Upper lobe of left lung (tissue), 6 donors: ENCODE data around the gene WDTC1. TPM values are rescaled to one million over a fixed set of nuclear protein-coding genes. Genes with fewer than 3 reads are reported as not detected.

Experiments used
- ATAC-seq, 2 donors: fragments of 200-7000 bp; cut with Tn5 transposase; one replicate each; pipeline ENCODE4 v1.9.1; 2022; ENCODE audit warnings: mild to moderate bottlenecking in 2 of 2, moderate library complexity in 2 of 2; ENCODE audit not compliant: low FRiP score in 2 of 2
- DNase-seq, 2 donors: peaks; one replicate each; pipeline ENCODE4 v3.0.0-alpha.2; 2019 to 2020
- H3K27ac ChIP-seq, 4 donors: fragments of 200-600 bp; sonication (generic); one replicate each; pipeline ENCODE4 v1.5.1; 2016 to 2019
- H3K27me3 ChIP-seq, 4 donors: fragments of 200-600 bp; sonication (generic); one replicate each; pipeline ENCODE4 v1.5.1; 2017 to 2019
- H3K36me3 ChIP-seq, 4 donors: fragments of 200-600 bp; sonication (generic); one replicate each; pipeline ENCODE4 v1.5.1; 2016 to 2019
- H3K4me1 ChIP-seq, 4 donors: fragments of 200-600 bp; sonication (generic); one replicate each; pipeline ENCODE4 v1.5.1; 2018 to 2019
- H3K4me3 ChIP-seq, 4 donors: fragments of 200-600 bp; sonication (generic); one replicate each; pipeline ENCODE4 v1.5.1; 2017 to 2019; ENCODE audit warnings: mild to moderate bottlenecking in 2 of 4, moderate library complexity in 1 of 4
- H3K9me3 ChIP-seq, 4 donors: fragments of 200-600 bp; sonication (generic); one replicate each; pipeline ENCODE4 v1.5.1; 2018 to 2019
- EP300 ChIP-seq, 4 donors: sonication (generic); formaldehyde crosslinking; IDR thresholded peaks; one replicate each; pipeline ENCODE4 v1.5.1; 2017; ENCODE audit warnings: antibody characterized with exemption in 4 of 4, control low read depth in 2 of 4
- POLR2A ChIP-seq, 4 donors: fragments of 450-650 bp; IDR thresholded peaks; one replicate each; pipeline ENCODE4 v1.5.1; 2016 to 2017; ENCODE audit warnings: antibody characterized with exemption in 4 of 4, mild to moderate bottlenecking in 2 of 4
- POLR2AphosphoS5 ChIP-seq, 2 donors: sonication (generic); formaldehyde crosslinking; IDR thresholded peaks; one replicate each; pipeline ENCODE4 v1.5.1; 2017; ENCODE audit warnings: antibody characterized with exemption in 2 of 2
- WGBS, 2 donors: methylation state at CpG; one replicate each; pipeline ENCODE4 v1.1.5; 2017 to 2018; 5-methylcytosine and 5-hydroxymethylcytosine counted together
- total RNA-seq, 6 donors: library from RNA; depleted of rRNA in 4 of 6; stranded (reverse); fragments of >200 nt in 4 of 6; gene quantifications; one replicate each; pipeline versions ENCODE4 v1.1.0 to v1.2.1, GENCODE V29; 2016 to 2021
- TF ChIP-seq, protein P1 (sequence below), 6 experiments: fragments of 450-650 bp in 4 of 6; fragments of 200-600 bp in 2 of 6; sonication (generic) in 2 of 6; IDR thresholded peaks; one replicate each; pipeline ENCODE4 v1.5.1; 2016 to 2019; ENCODE audit warnings: antibody characterized with exemption in 6 of 6
- donor health status: DM: no; HTN: no; CAD: no; lungs with moderate emphysema.
- donor health status: DM: no; HTN: yes; CAD: no; lungs with severe emphysema.

Gene WDTC1
- total RNA-seq, 6 donors from 2014 or later, result 43.5 to 75.0 (median 51.8) TPM

DNA sequence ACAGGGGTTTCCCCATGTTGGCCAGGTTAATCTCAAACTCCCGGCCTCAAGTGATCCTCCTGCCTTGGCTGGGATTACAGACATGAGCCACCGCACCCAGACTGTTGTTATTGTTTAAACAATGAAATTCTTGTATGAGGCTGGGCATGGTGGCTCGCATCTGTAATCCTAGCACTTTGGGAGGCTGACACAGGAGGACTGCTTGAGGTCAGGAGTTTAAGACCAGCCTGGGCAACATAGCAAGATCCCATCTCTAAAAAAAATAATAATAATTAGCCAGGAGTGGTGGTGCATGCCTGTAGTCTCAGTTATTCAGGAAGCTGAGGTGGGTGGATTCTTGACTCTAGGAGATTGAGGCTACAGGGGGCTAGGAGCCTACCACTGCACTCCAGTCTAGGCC, 6.7 kb upstream of the WDTC1 start:
- Histone ChIP-seq H3K4me3 (no peak overlapping the region), H3K27ac (no peak overlapping the region), H3K4me1 (no peaks in the 10 kb centered on the region), H3K27me3 (no peaks in the 10 kb centered on the region), H3K9me3 (no peaks in the 10 kb centered on the region), H3K36me3 (no peaks in the 10 kb centered on the region)
- 61 to 72% methylated on average over 3 of the region's 3 CpGs for WGBS, 2 donors
- DNase-seq (no peak), ATAC-seq (no peak)
- no peak for TF ChIP-seq POLR2AphosphoS5 (IDR thresholded peaks at IDR 0.05)
- TF ChIP-seq POLR2A (IDR thresholded peaks at IDR 0.05), result no peak
- TF ChIP-seq, protein P1, sequence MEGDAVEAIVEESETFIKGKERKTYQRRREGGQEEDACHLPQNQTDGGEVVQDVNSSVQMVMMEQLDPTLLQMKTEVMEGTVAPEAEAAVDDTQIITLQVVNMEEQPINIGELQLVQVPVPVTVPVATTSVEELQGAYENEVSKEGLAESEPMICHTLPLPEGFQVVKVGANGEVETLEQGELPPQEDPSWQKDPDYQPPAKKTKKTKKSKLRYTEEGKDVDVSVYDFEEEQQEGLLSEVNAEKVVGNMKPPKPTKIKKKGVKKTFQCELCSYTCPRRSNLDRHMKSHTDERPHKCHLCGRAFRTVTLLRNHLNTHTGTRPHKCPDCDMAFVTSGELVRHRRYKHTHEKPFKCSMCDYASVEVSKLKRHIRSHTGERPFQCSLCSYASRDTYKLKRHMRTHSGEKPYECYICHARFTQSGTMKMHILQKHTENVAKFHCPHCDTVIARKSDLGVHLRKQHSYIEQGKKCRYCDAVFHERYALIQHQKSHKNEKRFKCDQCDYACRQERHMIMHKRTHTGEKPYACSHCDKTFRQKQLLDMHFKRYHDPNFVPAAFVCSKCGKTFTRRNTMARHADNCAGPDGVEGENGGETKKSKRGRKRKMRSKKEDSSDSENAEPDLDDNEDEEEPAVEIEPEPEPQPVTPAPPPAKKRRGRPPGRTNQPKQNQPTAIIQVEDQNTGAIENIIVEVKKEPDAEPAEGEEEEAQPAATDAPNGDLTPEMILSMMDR (IDR thresholded peaks at IDR 0.05), result no peak
- no peak for TF ChIP-seq EP300 (IDR thresholded peaks at IDR 0.05)

DNA sequence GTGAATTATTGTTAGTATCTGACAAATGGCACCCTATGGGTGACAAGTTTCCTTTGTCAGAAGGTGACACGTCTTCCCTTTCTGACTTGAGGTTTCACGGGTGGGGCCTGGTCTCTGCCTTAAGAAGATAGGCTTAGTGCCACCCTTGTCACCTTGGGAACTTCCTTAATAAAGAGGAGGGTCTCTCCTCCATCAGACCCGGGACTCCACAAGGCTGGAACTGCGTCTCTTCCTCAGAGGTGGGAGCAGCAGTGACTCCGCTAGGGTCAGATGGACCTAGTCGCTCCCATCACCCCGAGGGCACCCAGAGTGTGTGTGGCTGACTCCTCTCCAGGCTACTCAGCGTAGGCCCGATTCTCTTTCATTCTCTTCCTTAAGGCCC, 774 bp upstream of the WDTC1 start:
- WGBS, 2 donors, result 51 to 64% methylated on average over 5 to 9 of the region's 9 CpGs
- DNase-seq, result no peak
- Histone ChIP-seq H3K36me3 (no peaks in the 10 kb centered on the region), H3K9me3 (no peaks in the 10 kb centered on the region), H3K4me3 (peak overlapping the region in 3 of 4 donors; percentile 97 to 99 (median 99)), H3K4me1 (peaks cover 17 to 34% (median 17%) of the 10 kb centered on the region in 4 donors), H3K27ac (peak overlapping the region in 3 of 4 donors; percentile 82 to 98 (median 89)), H3K27me3 (no peaks in the 10 kb centered on the region)
- TF ChIP-seq POLR2AphosphoS5 (IDR thresholded peaks at IDR 0.05) (no peak), EP300 (IDR thresholded peaks at IDR 0.05) (no peak), POLR2A (IDR thresholded peaks at IDR 0.05) (no peak)
- TF ChIP-seq, protein P1 (IDR thresholded peaks at IDR 0.05), result no peak
- ATAC-seq, result peak; percentile 0 to 16

DNA sequence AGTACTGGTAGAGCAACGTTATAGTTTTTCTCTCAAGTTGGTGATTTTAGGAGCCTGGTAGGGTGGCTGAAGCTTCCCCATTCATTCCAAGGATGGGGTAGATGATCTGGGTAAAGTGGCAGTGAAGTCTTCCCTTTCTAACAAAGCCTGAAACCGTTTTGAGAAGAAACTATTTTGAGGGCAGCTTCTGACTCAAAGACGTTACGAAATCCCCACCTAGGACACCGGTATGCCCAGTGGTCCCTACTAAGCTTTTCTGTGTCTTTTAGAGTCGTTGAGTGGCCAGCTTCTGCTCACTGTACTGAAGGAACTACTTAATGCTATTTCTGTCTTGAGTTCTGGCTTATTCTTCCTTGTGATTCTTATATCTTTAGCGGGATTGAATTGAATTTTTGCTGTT, 1.4 kb downstream of the WDTC1 start:
- no peaks in the 10 kb centered on the region for H3K36me3 ChIP-seq

DNA sequence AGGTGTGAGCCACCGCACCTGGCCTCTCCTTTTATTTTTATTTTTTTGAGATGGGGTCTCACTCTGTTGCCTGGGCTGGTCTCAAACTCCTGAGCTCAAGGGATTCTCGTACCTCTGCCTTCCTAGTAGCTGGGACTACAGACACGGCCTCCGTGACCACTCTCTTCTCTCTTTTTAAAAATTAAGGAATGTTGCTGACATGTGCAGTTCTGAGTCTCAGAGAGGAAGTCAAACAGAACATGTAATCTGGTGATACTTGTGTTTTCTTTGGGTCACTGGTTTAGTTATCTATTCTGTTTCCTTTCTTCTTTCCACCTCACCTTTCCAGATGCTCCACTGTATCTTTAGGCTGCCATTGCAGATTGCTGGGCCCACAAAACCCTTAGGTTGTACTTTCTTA, 2.7 kb downstream of the WDTC1 start:
- Histone ChIP-seq H3K36me3 (no peaks in the 10 kb centered on the region), H3K27me3 (no peaks in the 10 kb centered on the region), H3K9me3 (no peaks in the 10 kb centered on the region), H3K27ac (no peak overlapping the region), H3K4me3 (no peak overlapping the region), H3K4me1 (peaks cover 17 to 34% (median 17%) of the 10 kb centered on the region in 4 donors)
- TF ChIP-seq POLR2AphosphoS5 (IDR thresholded peaks at IDR 0.05), result no peak
- DNase-seq (no peak), ATAC-seq (no peak)
- 81 to 85% methylated on average over 4 of the region's 4 CpGs for WGBS, 2 donors

More for the DNA sequence above, 1.4 kb downstream of the WDTC1 start:
- H3K4me3 ChIP-seq, result peak overlapping the region in 3 of 4 donors; percentile 97 to 99 (median 99)
- WGBS, 2 donors, result 27 to 28% methylated on average over 7 of the region's 7 CpGs
- TF ChIP-seq EP300 (IDR thresholded peaks at IDR 0.05), result no peak
- TF ChIP-seq, protein P1 (IDR thresholded peaks at IDR 0.05), result no peak
- TF ChIP-seq POLR2A (IDR thresholded peaks at IDR 0.05), result no peak
- TF ChIP-seq POLR2AphosphoS5 (IDR thresholded peaks at IDR 0.05), result no peak
- peaks cover 17 to 34% (median 17%) of the 10 kb centered on the region in 4 donors for H3K4me1 ChIP-seq
- DNase-seq (no peak), ATAC-seq (no peak)
- H3K27me3 ChIP-seq, result no peaks in the 10 kb centered on the region
- no peaks in the 10 kb centered on the region for H3K9me3 ChIP-seq
- H3K27ac ChIP-seq, result peak overlapping the region; percentile 82 to 98 (median 89)

DNA sequence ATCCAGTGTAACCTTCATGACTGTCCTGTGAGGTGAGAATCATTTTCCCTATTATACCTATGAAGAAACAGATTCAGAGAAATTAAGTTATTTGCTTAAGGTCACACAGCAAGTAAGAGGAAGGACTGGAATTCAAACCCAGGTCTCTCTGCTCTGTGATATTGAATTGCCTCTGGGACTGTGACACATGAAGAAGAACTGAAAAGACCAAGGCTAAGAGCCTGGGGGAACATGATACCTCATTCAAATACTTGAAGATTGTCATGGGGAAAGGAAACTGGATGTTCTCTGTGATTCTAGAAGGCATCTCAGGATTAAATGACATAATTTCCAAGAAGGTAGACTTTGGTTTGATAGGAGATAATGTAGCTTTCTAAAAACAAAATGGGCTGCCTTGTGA, 3.6 kb downstream of the WDTC1 start:
- Histone ChIP-seq H3K36me3 (no peaks in the 10 kb centered on the region), H3K4me3 (no peak overlapping the region), H3K4me1 (peaks cover 17 to 34% (median 17%) of the 10 kb centered on the region in 4 donors), H3K27ac (no peak overlapping the region), H3K9me3 (no peaks in the 10 kb centered on the region), H3K27me3 (no peaks in the 10 kb centered on the region)
- no peak for DNase-seq
- TF ChIP-seq, protein P1 (IDR thresholded peaks at IDR 0.05), result no peak
- TF ChIP-seq POLR2AphosphoS5 (IDR thresholded peaks at IDR 0.05) (no peak), EP300 (IDR thresholded peaks at IDR 0.05) (no peak)
- no peak for ATAC-seq
